D721Med (cell line): ENCODE results near the gene RAB38.

ENCODE experiments used
- DNase-seq: peaks from one replicate; pipeline ENCODE4 v3.0.0; 2011; ENCODE audit warnings: low spot score; ENCODE audit not compliant: insufficient read length
- FAIRE-seq: peaks from 2 replicates; lab custom pipeline; 2011; peaks lifted over from hg19 to GRCh38; lab: Jason Lieb, UNC
- CTCF ChIP-seq: IDR thresholded peaks from 2 replicates; pipeline ENCODE4 v1.5.1; 2012; ENCODE audit warnings: mild to moderate bottlenecking, control low read depth; ENCODE audit not compliant: insufficient read depth; ENCODE audit errors: missing control alignments

Gene RAB38

GRCh38 chr11:88158081-88158480 is 17.2 kb downstream of the RAB38 start:
- TF ChIP-seq CTCF, result no peak
- no peak for DNase-seq
- no peak for FAIRE-seq

- TF ChIP-seq CTCF, result no peak
- no peak for DNase-seq
- no peak for FAIRE-seq
Measured at GRCh38 chr11:88157370-88157769, 17.9 kb downstream of the RAB38 start.

- FAIRE-seq (no peak), DNase-seq (no peak)
Measured at GRCh38 chr11:88152381-88152780, 22.9 kb downstream of the RAB38 start.

GRCh38 chr11:88151709-88152265 is 23.5 kb downstream of the RAB38 start:
- TF ChIP-seq CTCF, result no peak
- DNase-seq, result no peak
- FAIRE-seq, result no peak

More at GRCh38 chr11:88152381-88152780, 22.9 kb downstream of the RAB38 start:
- no peak for TF ChIP-seq CTCF

- no peak for DNase-seq
- FAIRE-seq, result no peak
- no peak for TF ChIP-seq CTCF
Measured at GRCh38 chr11:88146106-88146505, 29.1 kb downstream of the RAB38 start.

- no peak for FAIRE-seq
- no peak for TF ChIP-seq CTCF
- DNase-seq, result no peak
Measured at GRCh38 chr11:88139865-88140264, 35.4 kb downstream of the RAB38 start.

GRCh38 chr11:88131764-88132470 is 43.3 kb downstream of the RAB38 start:
- FAIRE-seq (no peak), DNase-seq (no peak)
- no peak for TF ChIP-seq CTCF
